ENCODE data around the gene NDUFV2. TPM values are rescaled to one million over a fixed set of nuclear protein-coding genes. Genes with fewer than 3 reads are reported as not detected.

The NDUFV2 gene
- total RNA-seq, 1 experiment from 2014 or later, result 194 TPM

GRCh38 chr18:9148203-9148552, 45.7 kb downstream of the NDUFV2 start:
- Histone ChIP-seq H3K4me3 (replicated peaks in 1 of 2; ENCODE audit: low read depth in 1 of 2, low read length in 2 of 2) (no peak overlapping the region), H4K20me1 (ENCODE audit: insufficient read depth) (no peaks in the 10 kb centered on the region), H3K79me2 (ENCODE audit: insufficient read depth, low read length) (peaks cover 72% of the 10 kb centered on the region), H3K27me3 (ENCODE audit: insufficient read depth, low read length) (no peaks in the 10 kb centered on the region), H2AFZ (ENCODE audit: low read depth, low read length, poor library complexity, severe bottlenecking) (no peak overlapping the region), H3K4me2 (ENCODE audit: low read length) (no peak overlapping the region), H3K4me1 (ENCODE audit: control insufficient read depth in 1 of 2, insufficient read depth in 2 of 2, low read length in 2 of 2) (peaks cover 0 to 5% of the 10 kb centered on the region in 2 experiments; a peak in 2 of 4 replicates), H3K9me3 (ENCODE audit: control insufficient read depth in 1 of 2, insufficient read depth in 1 of 2, low read depth in 1 of 2, low read length in 2 of 2) (no peaks in the 10 kb centered on the region), H3K9ac (ENCODE audit: low read length) (no peak overlapping the region), H3K9me2 (ENCODE audit: insufficient read depth) (no peaks in the 10 kb centered on the region), H3K27ac (ENCODE audit: low read depth, low read length) (no peak overlapping the region), H3K36me3 (ENCODE audit: control insufficient read depth in 1 of 2, insufficient read depth in 2 of 2, low read length in 2 of 2) (no peaks in the 10 kb centered on the region)
- RAD21 ChIA-PET (ENCODE audit: low non-redundant PET in 1 of 2, low total read pairs in 2 of 2, uncharacterized antibody in 2 of 2, unreplicated experiment in 2 of 2), result no interaction called here
- ATAC-seq (no peak), DNase-seq (ENCODE audit: low read depth, low spot score) (no peak)
- POLR2A ChIA-PET, result no interaction called here
- no peak for TF ChIP-seq CEBPB (IDR thresholded peaks at IDR 0.05; ENCODE audit: low read depth)
- TF ChIP-seq TCF7L2 (IDR thresholded peaks at IDR 0.05; ENCODE audit: borderline replicate concordance, extremely low read depth, insufficient read depth, insufficient read length), result no peak
- no peak for TF ChIP-seq ZNF274 (IDR thresholded peaks at IDR 0.05; ENCODE audit: low read depth, low read length)
- CTCF ChIA-PET, result interaction anchor here (0.9 to 1.8 kb wide), 4 partner anchors 10 to 160 kb away, joined by 3 to 7 read pairs (median 4); no protein-coding TSS in a partner anchor
- intact Hi-C loops (cut with micrococcal nuclease), result loop anchor here (1.0 to 10.0 kb wide), 4 partner anchors 75 to 496 kb away; no protein-coding TSS in a partner anchor
- no TSS peak for BruUV-seq (replicated peaks)

GRCh38 chr18:9150121-9150520, 47.6 kb downstream of the NDUFV2 start:
- TF ChIP-seq MAX (IDR thresholded peaks at IDR 0.05), result no peak
- TF ChIP-seq JUND (IDR thresholded peaks at IDR 0.05), result no peak
- TF ChIP-seq EZH2 (IDR thresholded peaks at IDR 0.05), result no peak
- no peak for TF ChIP-seq EGR1 (IDR thresholded peaks at IDR 0.05; ENCODE audit: low read depth)
- TF ChIP-seq POLR2A (IDR thresholded peaks at IDR 0.05; ENCODE audit: borderline replicate concordance, extremely low read depth, insufficient read depth, insufficient read length), result no peak
- no peak for TF ChIP-seq ZFX (IDR thresholded peaks at IDR 0.05)
- no peak for TF ChIP-seq RAD21 (IDR thresholded peaks at IDR 0.05; ENCODE audit: low read depth)
- no peak for TF ChIP-seq REST (IDR thresholded peaks at IDR 0.05; ENCODE audit: low read depth)
- no peak for TF ChIP-seq SIN3A (IDR thresholded peaks at IDR 0.05; ENCODE audit: low read depth)
- no peak for TF ChIP-seq CTCF (IDR thresholded peaks at IDR 0.05 in 2 of 3, conservative IDR thresholded peaks at IDR 0.05 in 1 of 3; ENCODE audit: borderline replicate concordance in 1 of 3, insufficient read depth in 1 of 3, low read depth in 2 of 3, low read length in 2 of 3)
- no peak for TF ChIP-seq SRF (IDR thresholded peaks at IDR 0.05; ENCODE audit: low read depth)
- Histone ChIP-seq H3K4me3 (replicated peaks in 1 of 2; ENCODE audit: low read depth in 1 of 2, low read length in 2 of 2) (no peak overlapping the region), H3K4me1 (ENCODE audit: control insufficient read depth in 1 of 2, insufficient read depth in 2 of 2, low read length in 2 of 2) (peaks cover 0 to 5% of the 10 kb centered on the region in 2 experiments; a peak in 2 of 4 replicates), H4K20me1 (ENCODE audit: insufficient read depth) (no peaks in the 10 kb centered on the region), H3K9ac (ENCODE audit: low read length) (no peak overlapping the region), H2AFZ (ENCODE audit: low read depth, low read length, poor library complexity, severe bottlenecking) (no peak overlapping the region), H3K27me3 (ENCODE audit: insufficient read depth, low read length) (no peaks in the 10 kb centered on the region), H3K4me2 (ENCODE audit: low read length) (no peak overlapping the region), H3K27ac (ENCODE audit: low read depth, low read length) (no peak overlapping the region), H3K9me2 (ENCODE audit: insufficient read depth) (no peaks in the 10 kb centered on the region), H3K79me2 (ENCODE audit: insufficient read depth, low read length) (peaks cover 65% of the 10 kb centered on the region), H3K36me3 (ENCODE audit: control insufficient read depth in 1 of 2, insufficient read depth in 2 of 2, low read length in 2 of 2) (no peaks in the 10 kb centered on the region), H3K9me3 (ENCODE audit: control insufficient read depth in 1 of 2, insufficient read depth in 1 of 2, low read depth in 1 of 2, low read length in 2 of 2) (no peaks in the 10 kb centered on the region)
- CTCF ChIA-PET, result no interaction called here
- POLR2A ChIA-PET, result no interaction called here
- BruUV-seq (replicated peaks), result no TSS peak
- RAD21 ChIA-PET (ENCODE audit: low non-redundant PET in 1 of 2, low total read pairs in 2 of 2, uncharacterized antibody in 2 of 2, unreplicated experiment in 2 of 2), result no interaction called here
- ATAC-seq (no peak), DNase-seq (ENCODE audit: low read depth, low spot score) (no peak)
- intact Hi-C loops (cut with micrococcal nuclease), result no loop called here
